ENCODE data around the gene ASMTL.

ASMTL gene

DNA sequence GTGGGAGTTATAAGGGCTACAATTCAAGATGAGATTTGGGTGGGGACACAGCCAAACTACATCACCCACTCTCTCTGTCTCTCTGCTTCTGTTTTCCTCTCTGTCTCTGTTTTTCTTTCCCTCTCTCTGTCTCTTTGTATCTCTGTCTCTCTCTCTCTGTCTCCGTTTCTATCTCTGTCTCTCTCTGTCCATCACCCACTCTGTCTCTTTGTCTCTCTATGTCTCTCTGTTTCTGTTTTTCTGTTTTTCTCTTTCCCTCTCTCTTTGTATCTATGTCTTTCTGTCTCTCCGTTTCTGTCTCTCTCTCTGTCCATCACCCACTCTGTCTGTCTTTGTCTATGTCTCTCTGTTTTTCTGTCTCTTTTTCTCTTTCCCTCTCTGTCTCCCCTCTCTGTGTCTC is 90.8 kb downstream of the ASMTL start:
- Histone ChIP-seq H3K4me1 (ENCODE audit: insufficient read depth, low read length) (no peaks in the 10 kb centered on the region), H3K79me2 (ENCODE audit: insufficient read depth, low read length) (no peaks in the 10 kb centered on the region), H3K27ac (ENCODE audit: low read length) (no peak overlapping the region), H3K4me2 (ENCODE audit: insufficient read depth, low read length) (no peak overlapping the region), H3K36me3 (ENCODE audit: insufficient read depth, low read length) (no peaks in the 10 kb centered on the region), H3K27me3 (ENCODE audit: insufficient read depth, low read length, poor library complexity) (no peaks in the 10 kb centered on the region), H4K20me1 (ENCODE audit: insufficient read depth, low read length) (no peaks in the 10 kb centered on the region), H3K9me3 (ENCODE audit: insufficient read depth, low read length, severe bottlenecking) (no peaks in the 10 kb centered on the region), H3K9ac (ENCODE audit: low read depth, low read length) (no peak overlapping the region), H3K4me3 (ENCODE audit: low read depth in 1 of 2, low read length in 2 of 2) (no peak overlapping the region), H2AFZ (ENCODE audit: low read depth, low read length) (no peak overlapping the region)
- TF ChIP-seq, protein P1, sequence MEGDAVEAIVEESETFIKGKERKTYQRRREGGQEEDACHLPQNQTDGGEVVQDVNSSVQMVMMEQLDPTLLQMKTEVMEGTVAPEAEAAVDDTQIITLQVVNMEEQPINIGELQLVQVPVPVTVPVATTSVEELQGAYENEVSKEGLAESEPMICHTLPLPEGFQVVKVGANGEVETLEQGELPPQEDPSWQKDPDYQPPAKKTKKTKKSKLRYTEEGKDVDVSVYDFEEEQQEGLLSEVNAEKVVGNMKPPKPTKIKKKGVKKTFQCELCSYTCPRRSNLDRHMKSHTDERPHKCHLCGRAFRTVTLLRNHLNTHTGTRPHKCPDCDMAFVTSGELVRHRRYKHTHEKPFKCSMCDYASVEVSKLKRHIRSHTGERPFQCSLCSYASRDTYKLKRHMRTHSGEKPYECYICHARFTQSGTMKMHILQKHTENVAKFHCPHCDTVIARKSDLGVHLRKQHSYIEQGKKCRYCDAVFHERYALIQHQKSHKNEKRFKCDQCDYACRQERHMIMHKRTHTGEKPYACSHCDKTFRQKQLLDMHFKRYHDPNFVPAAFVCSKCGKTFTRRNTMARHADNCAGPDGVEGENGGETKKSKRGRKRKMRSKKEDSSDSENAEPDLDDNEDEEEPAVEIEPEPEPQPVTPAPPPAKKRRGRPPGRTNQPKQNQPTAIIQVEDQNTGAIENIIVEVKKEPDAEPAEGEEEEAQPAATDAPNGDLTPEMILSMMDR (IDR thresholded peaks at IDR 0.05; ENCODE audit: borderline replicate concordance, extremely low read depth, low read length, poor library complexity, severe bottlenecking), result no peak
- no peak for TF ChIP-seq EZH2 (IDR thresholded peaks at IDR 0.05; ENCODE audit: borderline replicate concordance, low read depth, low read length, severe bottlenecking)
- ATAC-seq (ENCODE audit: insufficient read depth, low read depth) (no peak), DNase-seq (no peak)

DNA sequence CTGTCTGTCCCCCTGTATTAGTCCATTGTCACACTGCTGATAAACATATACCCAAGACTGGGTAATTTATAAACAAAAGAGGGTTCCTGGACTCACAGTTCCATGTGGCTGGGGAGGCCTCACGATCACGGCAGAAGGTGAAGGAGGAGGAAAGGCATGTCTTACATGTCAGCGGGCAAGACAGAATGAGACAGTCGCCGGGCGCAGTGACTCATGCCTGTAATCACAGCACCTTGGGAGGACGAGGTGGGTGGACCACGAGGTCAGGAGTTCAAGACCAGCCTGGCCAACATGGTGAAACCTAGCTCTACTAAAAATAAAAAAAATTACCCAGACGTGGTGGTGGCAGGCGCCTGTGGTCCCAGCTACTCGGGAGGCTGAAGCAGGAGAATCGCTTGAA is 91.4 kb downstream of the ASMTL start:
- Histone ChIP-seq H3K4me2 (ENCODE audit: insufficient read depth, low read length) (no peak overlapping the region), H3K9me3 (ENCODE audit: insufficient read depth, low read length, severe bottlenecking) (no peaks in the 10 kb centered on the region), H3K79me2 (ENCODE audit: insufficient read depth, low read length) (no peaks in the 10 kb centered on the region), H2AFZ (ENCODE audit: low read depth, low read length) (no peak overlapping the region), H3K27me3 (ENCODE audit: insufficient read depth, low read length, poor library complexity) (no peaks in the 10 kb centered on the region), H3K36me3 (ENCODE audit: insufficient read depth, low read length) (no peaks in the 10 kb centered on the region), H3K27ac (ENCODE audit: low read length) (no peak overlapping the region), H3K4me3 (ENCODE audit: low read depth in 1 of 2, low read length in 2 of 2) (no peak overlapping the region), H3K9ac (ENCODE audit: low read depth, low read length) (no peak overlapping the region), H4K20me1 (ENCODE audit: insufficient read depth, low read length) (no peaks in the 10 kb centered on the region), H3K4me1 (ENCODE audit: insufficient read depth, low read length) (no peaks in the 10 kb centered on the region)
- no peak for ATAC-seq (ENCODE audit: insufficient read depth, low read depth)
- TF ChIP-seq, protein P1 (IDR thresholded peaks at IDR 0.05; ENCODE audit: borderline replicate concordance, extremely low read depth, low read length, poor library complexity, severe bottlenecking), result no peak
- DNase-seq, result no peak

DNA sequence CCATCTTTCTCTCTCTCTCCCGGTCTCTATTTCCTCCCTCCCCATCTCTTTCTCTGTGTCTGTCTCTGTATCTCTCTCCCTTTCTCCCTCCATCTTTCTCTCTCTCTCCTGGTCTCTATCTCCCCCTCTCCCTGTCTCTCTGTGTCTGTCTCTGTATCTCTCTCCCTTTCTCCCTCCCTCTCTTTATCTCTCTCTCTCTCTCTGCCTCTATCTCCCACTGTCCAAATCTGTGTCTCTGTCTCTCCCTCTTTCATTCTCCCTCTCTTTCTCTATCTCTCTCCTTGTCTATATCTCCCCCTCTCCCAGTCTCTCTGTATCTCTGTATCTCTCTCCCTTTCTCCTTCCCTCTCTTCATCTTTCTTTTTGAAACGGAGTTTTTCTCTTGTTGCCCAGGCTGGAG is 92.5 kb downstream of the ASMTL start:
- H3K4me3 ChIP-seq (ENCODE audit: low read depth in 1 of 2, low read length in 2 of 2), result no peak overlapping the region
- H3K9ac ChIP-seq (ENCODE audit: low read depth, low read length), result no peak overlapping the region
- no peaks in the 10 kb centered on the region for H3K79me2 ChIP-seq (ENCODE audit: insufficient read depth, low read length)
- no peaks in the 10 kb centered on the region for H3K4me1 ChIP-seq (ENCODE audit: insufficient read depth, low read length)
- DNase-seq, result no peak
- no peaks in the 10 kb centered on the region for H3K9me3 ChIP-seq (ENCODE audit: insufficient read depth, low read length, severe bottlenecking)
- no peaks in the 10 kb centered on the region for H3K27me3 ChIP-seq (ENCODE audit: insufficient read depth, low read length, poor library complexity)
- no peaks in the 10 kb centered on the region for H4K20me1 ChIP-seq (ENCODE audit: insufficient read depth, low read length)
- TF ChIP-seq, protein P1 (IDR thresholded peaks at IDR 0.05; ENCODE audit: borderline replicate concordance, extremely low read depth, low read length, poor library complexity, severe bottlenecking), result no peak
- no peak overlapping the region for H2AFZ ChIP-seq (ENCODE audit: low read depth, low read length)
- H3K36me3 ChIP-seq (ENCODE audit: insufficient read depth, low read length), result no peaks in the 10 kb centered on the region
- no peak for ATAC-seq (ENCODE audit: insufficient read depth, low read depth)
- H3K27ac ChIP-seq (ENCODE audit: low read length), result no peak overlapping the region
- H3K4me2 ChIP-seq (ENCODE audit: insufficient read depth, low read length), result no peak overlapping the region

DNA sequence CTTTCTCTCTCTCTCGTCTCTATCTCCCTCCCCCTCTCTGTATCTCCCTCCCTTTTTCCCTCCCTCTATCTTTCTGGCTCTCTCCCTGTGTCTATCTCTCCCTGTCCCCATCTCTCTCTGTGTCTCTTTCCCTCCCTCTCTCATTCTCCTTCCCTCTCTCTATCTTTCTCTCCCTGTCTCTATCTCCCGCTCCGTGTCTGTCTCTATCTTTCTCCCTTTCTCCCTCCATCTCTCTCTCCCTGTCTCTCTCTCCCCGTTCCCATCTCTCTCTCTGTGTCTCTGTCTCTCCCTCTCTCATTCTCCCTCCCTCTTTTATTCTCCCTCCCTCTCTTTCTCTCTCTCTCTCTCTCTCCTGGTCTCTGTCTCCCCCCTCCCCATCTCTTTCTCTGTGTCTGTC is 93.2 kb downstream of the ASMTL start:
- Histone ChIP-seq H3K4me2 (ENCODE audit: insufficient read depth, low read length) (no peak overlapping the region), H3K4me1 (ENCODE audit: insufficient read depth, low read length) (no peaks in the 10 kb centered on the region), H2AFZ (ENCODE audit: low read depth, low read length) (no peak overlapping the region), H4K20me1 (ENCODE audit: insufficient read depth, low read length) (no peaks in the 10 kb centered on the region), H3K36me3 (ENCODE audit: insufficient read depth, low read length) (no peaks in the 10 kb centered on the region), H3K27ac (ENCODE audit: low read length) (no peak overlapping the region), H3K27me3 (ENCODE audit: insufficient read depth, low read length, poor library complexity) (no peaks in the 10 kb centered on the region), H3K79me2 (ENCODE audit: insufficient read depth, low read length) (no peaks in the 10 kb centered on the region), H3K9me3 (ENCODE audit: insufficient read depth, low read length, severe bottlenecking) (no peaks in the 10 kb centered on the region), H3K4me3 (ENCODE audit: low read depth in 1 of 2, low read length in 2 of 2) (no peak overlapping the region), H3K9ac (ENCODE audit: low read depth, low read length) (no peak overlapping the region)
- ATAC-seq (ENCODE audit: insufficient read depth, low read depth) (0 out of 3 replicates have a peak, but pooled peaks have one; percentile 22), DNase-seq (no peak)
- TF ChIP-seq EZH2 (IDR thresholded peaks at IDR 0.05; ENCODE audit: borderline replicate concordance, low read depth, low read length, severe bottlenecking), result no peak
- TF ChIP-seq, protein P1 (IDR thresholded peaks at IDR 0.05; ENCODE audit: borderline replicate concordance, extremely low read depth, low read length, poor library complexity, severe bottlenecking), result no peak

Data from DND-41 (cell line).